ENCODE measurements around the gene UMOD.

- TF ChIP-seq PPARA (CRISPR knock-in tag; IDR thresholded peaks at IDR 0.05; ENCODE audit: borderline replicate concordance) (no peak), ZFP30 (CRISPR knock-in tag; IDR thresholded peaks at IDR 0.05) (no peak), ZNF565 (CRISPR knock-in tag; conservative IDR thresholded peaks at IDR 0.05; ENCODE audit: low read depth) (no peak), PATZ1 (CRISPR knock-in tag; IDR thresholded peaks at IDR 0.05; ENCODE audit: borderline replicate concordance) (no peak), ZNF8 (CRISPR knock-in tag; IDR thresholded peaks at IDR 0.05) (no peak), TSHZ2 (CRISPR knock-in tag; IDR thresholded peaks at IDR 0.05) (no peak), BACH2 (CRISPR knock-in tag; IDR thresholded peaks at IDR 0.05; ENCODE audit: borderline replicate concordance) (no peak), ARNTL (CRISPR knock-in tag; IDR thresholded peaks at IDR 0.05; ENCODE audit: borderline replicate concordance, low read depth) (no peak), ZFP3 (CRISPR knock-in tag; IDR thresholded peaks at IDR 0.05) (no peak), TOX (CRISPR knock-in tag; IDR thresholded peaks at IDR 0.05; ENCODE audit: borderline replicate concordance) (no peak)
- TF ChIP-seq, protein P1, sequence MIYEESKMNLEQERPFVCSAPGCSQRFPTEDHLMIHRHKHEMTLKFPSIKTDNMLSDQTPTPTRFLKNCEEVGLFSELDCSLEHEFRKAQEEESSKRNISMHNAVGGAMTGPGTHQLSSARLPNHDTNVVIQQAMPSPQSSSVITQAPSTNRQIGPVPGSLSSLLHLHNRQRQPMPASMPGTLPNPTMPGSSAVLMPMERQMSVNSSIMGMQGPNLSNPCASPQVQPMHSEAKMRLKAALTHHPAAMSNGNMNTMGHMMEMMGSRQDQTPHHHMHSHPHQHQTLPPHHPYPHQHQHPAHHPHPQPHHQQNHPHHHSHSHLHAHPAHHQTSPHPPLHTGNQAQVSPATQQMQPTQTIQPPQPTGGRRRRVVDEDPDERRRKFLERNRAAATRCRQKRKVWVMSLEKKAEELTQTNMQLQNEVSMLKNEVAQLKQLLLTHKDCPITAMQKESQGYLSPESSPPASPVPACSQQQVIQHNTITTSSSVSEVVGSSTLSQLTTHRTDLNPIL (CRISPR knock-in tag; IDR thresholded peaks at IDR 0.05; ENCODE audit: low read depth) = no peak
These were observed 28.9 kb downstream of the UMOD start for GRCh38 chr16:20323591-20324117.
